CD4-positive, alpha-beta T cell (primary cell): ENCODE measurements around the gene UBN2. TPM values are rescaled to one million over a fixed set of nuclear protein-coding genes. Genes with fewer than 3 reads are reported as not detected.

Source experiments
- ATAC-seq: fragments of 200-7000 bp; cut with Tn5 transposase; one replicate; pipeline ENCODE4 v1.10.0; 2022; ENCODE audit warnings: mild to moderate bottlenecking; ENCODE audit not compliant: poor library complexity
- CTCF ChIA-PET: fragments of 350-600 bp; sonication (Branson Sonifier 250); formaldehyde crosslinking; loops from one replicate; lab custom pipeline; 2021; ENCODE audit warnings: antibody characterized with exemption, inconsistent platforms; lab: Charles Lee
- POLR2A ChIA-PET: fragments of 350-600 bp; sonication (Branson Sonifier 250); formaldehyde crosslinking; loops from one replicate; lab custom pipeline; 2021; ENCODE audit warnings: antibody characterized with exemption, inconsistent platforms; lab: Charles Lee
- DNase-seq, 14 experiments: peaks; one replicate each; pipeline ENCODE4 v3.0.0-alpha.2; 2013 to 2020; ENCODE audit warnings: mixed read lengths in 2 of 14
- H3K27ac ChIP-seq, 2 donors: one replicate each; pipeline versions ENCODE4 v1.5.1 to v1.7.0; 2013; ENCODE audit warnings: low read length in 2 of 2, low read depth in 1 of 2, mild to moderate bottlenecking in 1 of 2
- H3K27me3 ChIP-seq, 2 experiments: 1 replicate in 1 of 2; 2 replicates in 1 of 2; pipeline versions ENCODE4 v1.6.1 to v1.7.0; 2013; ENCODE audit warnings: low read length in 2 of 2, control low read depth in 1 of 2, mild to moderate bottlenecking in 1 of 2, moderate library complexity in 1 of 2; ENCODE audit not compliant: insufficient read depth in 2 of 2, control insufficient read depth in 1 of 2
- H3K36me3 ChIP-seq: one replicate; pipeline ENCODE4 v1.6.1; 2013; ENCODE audit warnings: low read length, control low read depth; ENCODE audit not compliant: insufficient read depth
- H3K4me1 ChIP-seq: one replicate; pipeline ENCODE4 v1.6.1; 2013; ENCODE audit warnings: low read length, control low read depth; ENCODE audit not compliant: insufficient read depth
- H3K4me3 ChIP-seq: one replicate; pipeline ENCODE4 v1.5.1; 2013; ENCODE audit warnings: mild to moderate bottlenecking, low read length, moderate library complexity
- H3K9me3 ChIP-seq, 2 experiments: 1 replicate in 1 of 2; 2 replicates in 1 of 2; pipeline versions ENCODE4 v1.6.1 to v1.7.0; 2013; ENCODE audit warnings: low read length in 2 of 2, mild to moderate bottlenecking in 2 of 2, control low read depth in 1 of 2, moderate library complexity in 1 of 2; ENCODE audit not compliant: control insufficient read depth in 1 of 2, insufficient read depth in 1 of 2
- H3K27ac Mint-ChIP-seq: one replicate; pipeline ENCODE4 v1.8.0; 2020; ENCODE audit warnings: mixed read lengths
- H3K27me3 Mint-ChIP-seq: one replicate; pipeline ENCODE4 v1.8.0; 2021; ENCODE audit warnings: mixed read lengths
- H3K36me3 Mint-ChIP-seq: one replicate; pipeline ENCODE4 v1.8.0; 2021; ENCODE audit warnings: low read depth, mixed read lengths
- H3K4me1 Mint-ChIP-seq: one replicate; pipeline ENCODE4 v1.8.0; 2021; ENCODE audit warnings: low read depth, mixed read lengths
- H3K4me3 Mint-ChIP-seq: one replicate; pipeline ENCODE4 v1.8.0; 2020; ENCODE audit warnings: mild to moderate bottlenecking, mixed read lengths
- H3K9me3 Mint-ChIP-seq: one replicate; pipeline ENCODE4 v1.8.0; 2020; ENCODE audit warnings: mixed read lengths
- CTCF ChIP-seq: fragments of 200-600 bp; IDR thresholded peaks from one replicate; pipeline ENCODE4 v1.8.0; 2022; ENCODE audit warnings: antibody characterized with exemption, mild to moderate bottlenecking
- intact Hi-C, 2 experiments: fragments of 100-400 bp; cut with DNase I in 1 of 2; cut with micrococcal nuclease in 1 of 2; formaldehyde crosslinking; loops; one replicate each; pipeline versions ENCODE4 v1.15.1 to v1.9.0; 2023 to 2025; cut with DNase I, micrococcal nuclease
- total RNA-seq, 174 experiments: library from RNA in 2 of 174; stranded (reverse) in 2 of 174; gene quantifications; one replicate each; pipeline ENCODE4 v1.2.3 and lab custom pipeline; 2021 to 2026

UBN2 gene
- total RNA-seq, 2 experiments from 2014 or later, result 9.6 to 13.3 TPM

DNA sequence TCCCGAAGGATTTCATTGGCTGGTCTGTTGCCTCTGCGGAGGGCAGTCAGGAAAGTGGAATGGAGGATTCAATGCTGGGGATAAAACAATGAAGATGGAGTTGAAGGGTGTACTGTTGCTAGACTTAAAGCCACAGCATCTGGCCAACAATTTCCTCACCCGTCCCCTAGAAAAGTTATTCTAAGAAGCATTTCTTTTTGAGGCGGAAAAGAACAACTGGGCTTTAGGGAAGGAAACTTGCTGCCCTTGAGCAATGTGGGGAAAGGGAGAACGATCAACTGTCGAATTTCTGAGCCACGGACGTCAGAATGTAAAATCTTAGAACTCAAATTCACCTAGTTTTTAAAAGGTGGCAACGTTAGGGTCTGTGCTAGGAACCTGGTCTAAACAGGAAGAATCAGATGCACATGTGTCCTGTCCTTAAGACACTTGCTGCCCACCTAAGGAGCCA, 110.8 kb downstream of the UBN2 start:
- no peak for DNase-seq
- no peak for ATAC-seq
- peaks cover 0 to 5% of the 10 kb centered on the region in 2 experiments for H3K9me3 ChIP-seq
- Mint-ChIP-seq H3K4me3 (peak overlapping the region; percentile 94), H3K4me1 (peaks cover 45% of the 10 kb centered on the region), H3K27me3 (peaks cover 8% of the 10 kb centered on the region), H3K27ac (peak overlapping the region; percentile 99), H3K9me3 (peaks cover 4% of the 10 kb centered on the region), H3K36me3 (peaks cover 41% of the 10 kb centered on the region)
- no peaks in the 10 kb centered on the region for H3K27me3 ChIP-seq
- intact Hi-C loops, result loop anchor here (1.0 to 10.0 kb wide), 5 partner anchors 18 to 590 kb away; partner anchors contain the start of genes LUC7L2 (in 1 of the 2) and UBN2 (in 1 of the 2)
- CTCF ChIA-PET, result no interaction called here
- no peak for TF ChIP-seq CTCF
- H3K36me3 ChIP-seq, result peaks cover 16% of the 10 kb centered on the region
- H3K4me1 ChIP-seq, result peaks cover 21% of the 10 kb centered on the region
- POLR2A ChIA-PET, result interaction anchor here (10.5 kb wide), 1 partner anchor 16 kb away, joined by 166 read pairs; the partner anchor contains the start of gene LUC7L2
- H3K4me3 ChIP-seq, result peak overlapping the region; percentile 79
- H3K27ac ChIP-seq, result peak overlapping the region; percentile 98 to 99

DNA sequence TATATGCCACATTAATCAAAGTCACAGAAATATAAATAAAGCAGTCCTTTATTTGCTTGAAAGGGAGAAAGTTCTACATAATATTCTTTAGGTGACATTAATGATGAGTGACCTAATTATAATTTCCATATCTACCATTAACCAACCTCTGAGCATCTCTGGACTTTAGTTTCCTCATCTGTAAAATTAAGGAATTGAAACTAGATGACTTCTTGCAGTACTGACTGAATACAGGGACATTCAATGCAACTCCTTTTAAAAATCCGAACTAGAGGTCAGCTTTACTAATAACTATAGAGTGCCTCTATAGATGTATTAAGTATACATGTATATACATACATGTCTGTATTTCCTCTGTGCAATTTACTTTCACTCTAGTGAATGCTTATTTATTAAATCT, 114.0 kb downstream of the UBN2 start:
- Mint-ChIP-seq H3K4me1 (peaks cover 40% of the 10 kb centered on the region), H3K9me3 (peaks cover 4% of the 10 kb centered on the region), H3K27me3 (peaks cover 8% of the 10 kb centered on the region), H3K27ac (peak overlapping the region; percentile 41), H3K4me3 (peak overlapping the region; percentile 32), H3K36me3 (peaks cover 51% of the 10 kb centered on the region)
- peaks cover 21% of the 10 kb centered on the region for H3K36me3 ChIP-seq
- ChIA-PET CTCF (no interaction called here), POLR2A (interaction anchor here (10.5 kb wide), 1 partner anchor 12 kb away, joined by 166 read pairs; the partner anchor contains the start of gene LUC7L2)
- TF ChIP-seq CTCF, result no peak
- H3K4me3 ChIP-seq, result no peak overlapping the region
- no peak overlapping the region for H3K27ac ChIP-seq
- ATAC-seq (no peak), DNase-seq (no peak)
- H3K9me3 ChIP-seq, result peaks cover 0 to 2% of the 10 kb centered on the region in 2 experiments
- no peaks in the 10 kb centered on the region for H3K27me3 ChIP-seq
- peaks cover 16% of the 10 kb centered on the region for H3K4me1 ChIP-seq
- intact Hi-C loops, result loop anchor here in 1 of 2 experiments (10.0 kb wide), 1 partner anchor 210 kb away; a partner anchor contains a TSS

- no peaks in the 10 kb centered on the region for H3K27me3 ChIP-seq
- H3K9me3 ChIP-seq, result no peaks in the 10 kb centered on the region
- H3K4me3 ChIP-seq, result no peak overlapping the region
- no peak for TF ChIP-seq CTCF
- CTCF ChIA-PET, result no interaction called here
- no peak overlapping the region for H3K27ac ChIP-seq
- peaks cover 19% of the 10 kb centered on the region for H3K36me3 ChIP-seq
- intact Hi-C loops, result no loop called here
- Mint-ChIP-seq H3K9me3 (no peaks in the 10 kb centered on the region), H3K27me3 (no peaks in the 10 kb centered on the region), H3K36me3 (peaks cover 36% of the 10 kb centered on the region), H3K4me1 (peaks cover 10% of the 10 kb centered on the region), H3K4me3 (no peak overlapping the region), H3K27ac (no peak overlapping the region)
- no peaks in the 10 kb centered on the region for H3K4me1 ChIP-seq
- ATAC-seq, result no peak
- POLR2A ChIA-PET, result interaction anchor here (1.7 kb wide), 1 partner anchor 9 kb away, joined by 7 read pairs; the partner anchor contains the start of gene LUC7L2
- no peak for DNase-seq
These were observed 120.0 kb downstream of the UBN2 start for GRCh38 chr7:139351027-139351426.
